ENCODE measurements around the gene RHOT2.

GRCh38 chr16:634996-635395 lies 32.9 kb upstream of the RHOT2 start:
- TF ChIP-seq EZH2 (IDR thresholded peaks at IDR 0.05; ENCODE audit: borderline replicate concordance, low read length): no peak
- TF ChIP-seq, protein P1, sequence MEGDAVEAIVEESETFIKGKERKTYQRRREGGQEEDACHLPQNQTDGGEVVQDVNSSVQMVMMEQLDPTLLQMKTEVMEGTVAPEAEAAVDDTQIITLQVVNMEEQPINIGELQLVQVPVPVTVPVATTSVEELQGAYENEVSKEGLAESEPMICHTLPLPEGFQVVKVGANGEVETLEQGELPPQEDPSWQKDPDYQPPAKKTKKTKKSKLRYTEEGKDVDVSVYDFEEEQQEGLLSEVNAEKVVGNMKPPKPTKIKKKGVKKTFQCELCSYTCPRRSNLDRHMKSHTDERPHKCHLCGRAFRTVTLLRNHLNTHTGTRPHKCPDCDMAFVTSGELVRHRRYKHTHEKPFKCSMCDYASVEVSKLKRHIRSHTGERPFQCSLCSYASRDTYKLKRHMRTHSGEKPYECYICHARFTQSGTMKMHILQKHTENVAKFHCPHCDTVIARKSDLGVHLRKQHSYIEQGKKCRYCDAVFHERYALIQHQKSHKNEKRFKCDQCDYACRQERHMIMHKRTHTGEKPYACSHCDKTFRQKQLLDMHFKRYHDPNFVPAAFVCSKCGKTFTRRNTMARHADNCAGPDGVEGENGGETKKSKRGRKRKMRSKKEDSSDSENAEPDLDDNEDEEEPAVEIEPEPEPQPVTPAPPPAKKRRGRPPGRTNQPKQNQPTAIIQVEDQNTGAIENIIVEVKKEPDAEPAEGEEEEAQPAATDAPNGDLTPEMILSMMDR (conservative IDR thresholded peaks at IDR 0.05 in 1 of 2, IDR thresholded peaks at IDR 0.05 in 1 of 2; ENCODE audit: extremely low read depth in 1 of 2, insufficient read depth in 1 of 2, low read depth in 1 of 2, low read length in 2 of 2): no peak
